Measurements from ENCODE around the gene CDADC1. TPM values are rescaled to one million over a fixed set of nuclear protein-coding genes. Genes with fewer than 3 reads are reported as not detected.

CDADC1 gene
- 10 to 100 TPM in 1 of 4 donors, 1 to 10 TPM in 3; 5.6 to 10.9 (median 9.0) TPM for total RNA-seq
- 5.9 TPM for polyA plus RNA-seq
- long read RNA-seq, donor 1, transcript CDADC1-201 (10 exons, 3,386 nt) = major isoform, 9 of 14 reads
- long read RNA-seq, donor 1, partial matches to known transcripts = 3 of 14 reads
- long read RNA-seq, donor 1, other reads (novel, unspliced or antisense) = 2 of 14 reads
- long read RNA-seq, donor 2, partial matches to known transcripts = 0 of 2 reads
- long read RNA-seq, donor 2, other reads (novel, unspliced or antisense) = 1 of 2 reads
- long read RNA-seq, donor 3, transcript CDADC1-201 (10 exons, 3,386 nt) = major isoform, 16 of 30 reads
- long read RNA-seq, donor 3, partial matches to known transcripts = 4 of 30 reads
- long read RNA-seq, donor 3, other reads (novel, unspliced or antisense) = 10 of 30 reads
- long read RNA-seq, donor 4, partial matches to known transcripts = 0 of 4 reads
- long read RNA-seq, donor 4, other reads (novel, unspliced or antisense) = 0 of 4 reads

DNA sequence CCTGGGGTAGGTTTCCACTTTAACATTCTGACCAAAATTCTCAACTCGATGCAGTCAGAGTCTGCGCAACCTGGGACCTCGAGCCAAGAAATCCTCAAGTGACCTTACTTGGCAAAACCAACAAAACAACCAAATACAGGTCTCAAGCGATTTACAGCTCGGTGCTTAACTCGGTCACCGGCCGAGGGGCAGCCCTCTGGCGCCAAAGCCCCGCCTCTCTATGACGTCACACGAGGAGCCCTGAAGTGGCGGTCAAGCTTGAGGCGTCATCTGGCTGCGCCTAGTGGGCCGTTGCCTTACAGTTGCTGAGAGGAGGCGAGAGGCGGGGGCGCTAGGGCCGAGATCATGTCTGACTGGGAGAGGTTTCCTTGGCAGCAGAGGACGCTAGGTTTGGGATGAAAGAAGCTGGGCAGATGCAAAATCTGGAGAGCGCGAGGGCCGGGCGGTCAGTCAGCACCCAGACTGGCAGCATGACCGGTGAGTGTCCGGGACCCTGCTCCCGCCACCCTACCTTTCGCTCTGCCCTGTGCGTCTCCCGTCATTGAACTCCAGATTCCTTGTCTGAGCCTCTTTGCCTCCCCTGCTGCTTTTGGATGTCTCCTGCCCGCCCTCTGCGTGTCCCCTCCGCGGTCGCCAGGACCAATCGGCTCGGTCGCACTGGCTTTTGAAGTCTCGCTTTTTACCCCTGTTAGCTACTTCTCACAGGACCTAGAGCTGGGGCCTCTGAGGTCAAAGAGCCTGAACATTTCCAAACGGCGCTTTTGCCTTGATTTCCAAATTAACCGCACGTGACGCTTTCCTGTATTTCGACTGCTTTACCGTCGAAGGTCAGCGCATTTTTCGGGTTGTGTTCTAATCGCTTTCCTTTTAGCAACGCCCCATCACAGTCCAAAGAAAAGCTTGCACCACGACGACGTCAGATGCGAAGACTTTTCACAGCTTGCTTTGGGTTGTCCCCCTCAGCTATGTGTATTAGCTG is at the start of gene CDADC1:
Gene CDADC1 (plus strand): TSS at position 283 of the 979 bp plus-strand sequence. CDS start 113 bp downstream, at position 396.
- peak within 1 kb of the TSS; percentile 78 for H3K27ac ChIP-seq (ENCODE audit: low read length)
- WGBS = under 1% methylated on average over 56 of the region's 56 CpGs
- intact Hi-C loops (cut with DNase I) = no loop called here
- ATAC-seq (peak; percentile 99), DNase-seq (peak; percentile 99 to 100 (median 99))
- H3K27me3 ChIP-seq (ENCODE audit: control insufficient read depth, insufficient read depth) = no peaks in the 10 kb centered on the region
- H3K9me3 ChIP-seq (ENCODE audit: control insufficient read depth, low read length) = no peaks in the 10 kb centered on the region
- H3K4me3 ChIP-seq (ENCODE audit: low read length) = peak within 1 kb of the TSS; percentile 95
- H3K4me1 ChIP-seq (ENCODE audit: control insufficient read depth, insufficient read depth, low read length) = peaks cover 5% of the 10 kb centered on the region

DNA sequence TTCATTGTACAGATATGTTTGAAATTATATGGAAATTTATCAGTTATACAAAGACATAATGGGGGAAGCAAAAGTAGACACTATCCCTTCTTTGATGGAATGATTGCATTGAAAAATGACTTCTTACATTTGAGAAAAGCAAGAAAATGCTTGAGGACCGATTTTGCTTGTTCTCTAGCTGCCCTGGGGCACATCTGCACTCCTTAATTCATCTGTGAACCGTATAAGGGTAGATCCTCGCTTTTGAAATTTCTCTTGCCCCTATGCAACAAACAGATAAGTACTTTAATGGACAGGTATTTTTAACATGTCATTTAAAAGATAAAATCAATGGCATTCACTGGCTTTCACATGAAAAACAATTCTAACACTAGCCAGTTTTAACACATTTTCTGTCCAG is 41.1 kb upstream of the CDADC1 start:
- H3K4me1 ChIP-seq (ENCODE audit: control insufficient read depth, insufficient read depth, low read length) = no peaks in the 10 kb centered on the region
- DNase-seq (no peak), ATAC-seq (no peak)
- H3K27ac ChIP-seq (ENCODE audit: low read length) = no peak overlapping the region
- intact Hi-C loops (cut with DNase I) = no loop called here
- 91% methylated on average over 3 of the region's 3 CpGs for WGBS
- H3K9me3 ChIP-seq (ENCODE audit: control insufficient read depth, low read length) = no peaks in the 10 kb centered on the region
- no peaks in the 10 kb centered on the region for H3K27me3 ChIP-seq (ENCODE audit: control insufficient read depth, insufficient read depth)
- no peak overlapping the region for H3K4me3 ChIP-seq (ENCODE audit: low read length)

GRCh38 chr13:49208619-49209018 is 39.1 kb upstream of the CDADC1 start:
- intact Hi-C loops (cut with DNase I) = no loop called here
- ATAC-seq (no peak), DNase-seq (no peak)
- H3K27me3 ChIP-seq (ENCODE audit: control insufficient read depth, insufficient read depth) = no peaks in the 10 kb centered on the region
- no peak overlapping the region for H3K4me3 ChIP-seq (ENCODE audit: low read length)
- 98% methylated on average over 4 of the region's 4 CpGs for WGBS
- H3K27ac ChIP-seq (ENCODE audit: low read length) = no peak overlapping the region
- no peaks in the 10 kb centered on the region for H3K4me1 ChIP-seq (ENCODE audit: control insufficient read depth, insufficient read depth, low read length)
- H3K9me3 ChIP-seq (ENCODE audit: control insufficient read depth, low read length) = no peaks in the 10 kb centered on the region

DNA sequence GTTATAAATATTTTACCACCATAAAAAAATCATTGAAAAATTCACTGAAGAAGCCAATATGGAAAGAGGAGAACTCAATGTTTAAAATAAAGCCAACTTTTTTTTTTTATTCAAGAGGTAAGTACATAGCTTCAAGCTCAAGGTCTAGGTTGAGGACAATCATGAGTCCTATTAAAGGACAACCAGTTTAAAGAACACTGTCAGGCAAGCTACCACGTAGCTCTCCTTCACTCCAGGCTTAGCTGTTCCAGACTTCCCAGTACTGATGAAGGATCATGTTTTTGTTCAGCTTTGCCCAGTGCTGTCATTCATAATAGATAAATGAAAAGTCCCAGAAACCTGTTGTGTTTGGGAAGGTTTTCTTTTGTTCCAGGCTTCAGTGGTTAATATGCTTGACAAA is 37.6 kb upstream of the CDADC1 start:
- H3K27me3 ChIP-seq (ENCODE audit: control insufficient read depth, insufficient read depth) = no peaks in the 10 kb centered on the region
- intact Hi-C loops (cut with DNase I) = no loop called here
- WGBS = 79% methylated on average over 1 of the region's 1 CpG
- ATAC-seq (no peak), DNase-seq (no peak)
- H3K9me3 ChIP-seq (ENCODE audit: control insufficient read depth, low read length) = no peaks in the 10 kb centered on the region
- H3K4me3 ChIP-seq (ENCODE audit: low read length) = no peak overlapping the region
- no peaks in the 10 kb centered on the region for H3K4me1 ChIP-seq (ENCODE audit: control insufficient read depth, insufficient read depth, low read length)
- no peak overlapping the region for H3K27ac ChIP-seq (ENCODE audit: low read length)

- Histone ChIP-seq H3K27me3 (ENCODE audit: control insufficient read depth, insufficient read depth) (no peaks in the 10 kb centered on the region), H3K4me1 (ENCODE audit: control insufficient read depth, insufficient read depth, low read length) (no peaks in the 10 kb centered on the region), H3K4me3 (ENCODE audit: low read length) (no peak overlapping the region), H3K9me3 (ENCODE audit: control insufficient read depth, low read length) (no peaks in the 10 kb centered on the region), H3K27ac (ENCODE audit: low read length) (no peak overlapping the region)
- intact Hi-C loops (cut with DNase I) = no loop called here
- WGBS = 94% methylated on average over 5 of the region's 5 CpGs
- DNase-seq (no peak), ATAC-seq (no peak)
Measured at GRCh38 chr13:49210669-49211068, 37.1 kb upstream of the CDADC1 start.

- no peaks in the 10 kb centered on the region for H3K27me3 ChIP-seq (ENCODE audit: control insufficient read depth, insufficient read depth)
- H3K4me3 ChIP-seq (ENCODE audit: low read length) = no peak overlapping the region
- H3K9me3 ChIP-seq (ENCODE audit: control insufficient read depth, low read length) = no peaks in the 10 kb centered on the region
- intact Hi-C loops (cut with DNase I) = no loop called here
- DNase-seq (no peak), ATAC-seq (no peak)
- no peak overlapping the region for H3K27ac ChIP-seq (ENCODE audit: low read length)
- WGBS = 97% methylated on average over 1 of the region's 1 CpG
- H3K4me1 ChIP-seq (ENCODE audit: control insufficient read depth, insufficient read depth, low read length) = no peaks in the 10 kb centered on the region
Measured at GRCh38 chr13:49213539-49213938, 34.2 kb upstream of the CDADC1 start.

GRCh38 chr13:49213997-49214916 is 33.5 kb upstream of the CDADC1 start:
- WGBS = 66% methylated on average over 6 of the region's 6 CpGs
- no peak for ATAC-seq

DNA sequence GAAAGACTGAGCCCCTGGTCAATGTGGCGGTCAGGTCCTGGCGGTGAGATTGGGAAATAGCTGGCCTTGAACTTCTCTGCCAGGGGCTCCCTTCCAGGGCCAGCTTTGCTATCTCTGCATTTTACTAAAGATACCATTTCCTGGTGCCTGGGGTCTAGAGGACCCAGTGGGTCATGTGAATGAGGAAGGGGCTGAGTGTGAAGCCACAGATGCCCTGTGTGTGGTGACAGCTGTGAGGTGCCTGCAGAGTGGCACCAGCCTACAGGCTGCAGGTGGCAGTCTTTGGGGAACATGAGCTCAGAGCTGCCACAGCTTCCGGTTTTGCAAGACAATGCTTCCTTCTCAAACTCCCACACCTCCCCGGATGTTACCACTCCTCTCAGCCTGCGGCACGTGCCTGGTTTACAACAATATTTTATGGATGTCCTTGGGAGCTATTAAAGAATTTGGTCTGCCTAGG is 32.8 kb upstream of the CDADC1 start:
- ATAC-seq = peak; percentile 38 to 57
- DNase-seq = peak in 2 of 3 donors; percentile 52 to 60
- no peaks in the 10 kb centered on the region for H3K27me3 ChIP-seq (ENCODE audit: control insufficient read depth, insufficient read depth)
- intact Hi-C loops (cut with DNase I) = no loop called here
- no peaks in the 10 kb centered on the region for H3K4me1 ChIP-seq (ENCODE audit: control insufficient read depth, insufficient read depth, low read length)
- H3K4me3 ChIP-seq (ENCODE audit: low read length) = no peak overlapping the region
- H3K27ac ChIP-seq (ENCODE audit: low read length) = no peak overlapping the region
- H3K9me3 ChIP-seq (ENCODE audit: control insufficient read depth, low read length) = no peaks in the 10 kb centered on the region
- 52% methylated on average over 6 of the region's 6 CpGs for WGBS

More at GRCh38 chr13:49213997-49214916, 33.5 kb upstream of the CDADC1 start:
- Histone ChIP-seq H3K4me1 (ENCODE audit: control insufficient read depth, insufficient read depth, low read length) (no peaks in the 10 kb centered on the region), H3K27me3 (ENCODE audit: control insufficient read depth, insufficient read depth) (no peaks in the 10 kb centered on the region), H3K27ac (ENCODE audit: low read length) (no peak overlapping the region), H3K9me3 (ENCODE audit: control insufficient read depth, low read length) (no peaks in the 10 kb centered on the region), H3K4me3 (ENCODE audit: low read length) (no peak overlapping the region)
- no peak for DNase-seq
- intact Hi-C loops (cut with DNase I) = no loop called here

GRCh38 chr13:49216334-49216733 is 31.4 kb upstream of the CDADC1 start:
- intact Hi-C loops (cut with DNase I) = no loop called here

DNA sequence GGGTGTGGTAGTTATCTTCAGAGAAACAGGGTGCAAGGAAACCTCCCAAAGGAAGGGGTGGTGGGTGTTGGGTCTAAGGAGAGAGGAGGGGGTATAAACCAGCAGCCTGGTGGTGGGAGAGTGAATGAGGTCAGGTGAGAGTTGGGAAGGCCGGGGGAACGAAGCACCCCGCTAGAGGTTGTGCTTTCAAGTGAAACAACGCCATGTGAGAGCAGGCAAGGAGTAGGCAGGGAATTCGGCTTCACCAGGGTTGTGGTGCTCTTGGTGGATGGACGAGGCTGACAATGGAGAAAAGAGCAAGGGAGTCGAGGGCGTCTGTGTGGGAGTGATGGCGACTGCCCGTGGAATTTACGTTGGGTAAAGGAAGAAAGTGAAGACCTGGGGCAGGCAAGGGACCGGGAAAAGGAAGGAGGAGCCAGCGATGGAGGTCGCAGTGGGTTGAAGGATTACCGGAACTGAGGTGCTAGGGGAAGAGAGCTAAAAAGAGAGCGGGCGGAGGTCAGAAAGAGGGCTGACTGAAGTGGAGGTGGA is 29.7 kb upstream of the CDADC1 start:
- Histone ChIP-seq H3K27me3 (ENCODE audit: control insufficient read depth, insufficient read depth) (no peaks in the 10 kb centered on the region), H3K4me1 (ENCODE audit: control insufficient read depth, insufficient read depth, low read length) (peaks cover 2% of the 10 kb centered on the region), H3K27ac (ENCODE audit: low read length) (no peak overlapping the region), H3K4me3 (ENCODE audit: low read length) (no peak overlapping the region), H3K9me3 (ENCODE audit: control insufficient read depth, low read length) (no peaks in the 10 kb centered on the region)
- 42% methylated on average over 17 of the region's 17 CpGs for WGBS
- ATAC-seq (no peak), DNase-seq (no peak)
- intact Hi-C loops (cut with DNase I) = no loop called here

More at GRCh38 chr13:49216334-49216733, 31.4 kb upstream of the CDADC1 start:
- peaks cover 2% of the 10 kb centered on the region for H3K4me1 ChIP-seq (ENCODE audit: control insufficient read depth, insufficient read depth, low read length)
- H3K4me3 ChIP-seq (ENCODE audit: low read length) = no peak overlapping the region
- DNase-seq (no peak), ATAC-seq (no peak)
- no peak overlapping the region for H3K27ac ChIP-seq (ENCODE audit: low read length)
- H3K9me3 ChIP-seq (ENCODE audit: control insufficient read depth, low read length) = no peaks in the 10 kb centered on the region
- no peaks in the 10 kb centered on the region for H3K27me3 ChIP-seq (ENCODE audit: control insufficient read depth, insufficient read depth)
- 86% methylated on average over 6 of the region's 6 CpGs for WGBS

Data from right cardiac atrium (tissue), 5 donors.